ENCODE data around the gene ALDH3A2. TPM values are rescaled to one million over a fixed set of nuclear protein-coding genes. Genes with fewer than 3 reads are reported as not detected.
A peak's percentile ranks its signal among the peaks of the same experiment; 100 is the strongest.
"Not testable (repeated sequence)": the region's sequence is repeated elsewhere in the genome, so short reads cannot be mapped to it uniquely, and the experiment has no call there.

ALDH3A2 gene
- polyA plus RNA-seq, 4 donors, result 93.9 to 117 (median 106) TPM

- DNase-seq (ENCODE audit: low read depth in 4 of 4, low spot score in 3 of 4), result no peak
These were observed 657 bp downstream of the ALDH3A2 start for GRCh38 chr17:19649274-19649541.

GRCh38 chr17:19650826-19651225 is 2.3 kb downstream of the ALDH3A2 start:
- DNase-seq (ENCODE audit: low read depth in 4 of 4, low spot score in 3 of 4), result no peak

- no peak for DNase-seq (ENCODE audit: low read depth in 4 of 4, low spot score in 3 of 4)
These were observed 3.1 kb downstream of the ALDH3A2 start for GRCh38 chr17:19651451-19652238.

- no peak for DNase-seq (ENCODE audit: low read depth in 4 of 4, low spot score in 3 of 4)
These were observed 4.0 kb downstream of the ALDH3A2 start for GRCh38 chr17:19652595-19652994.

GRCh38 chr17:19654342-19654886 is 5.9 kb downstream of the ALDH3A2 start:
- DNase-seq (ENCODE audit: low read depth in 4 of 4, low spot score in 3 of 4), result no peak

- DNase-seq (ENCODE audit: low read depth in 4 of 4, low spot score in 3 of 4), result no peak
These were observed 6.3 kb downstream of the ALDH3A2 start for GRCh38 chr17:19654896-19655295.

GRCh38 chr17:19656336-19656735 is 7.8 kb downstream of the ALDH3A2 start:
- DNase-seq (ENCODE audit: low read depth in 4 of 4, low spot score in 3 of 4), result no peak

- DNase-seq (ENCODE audit: low read depth in 4 of 4, low spot score in 3 of 4), result no peak
These were observed 8.5 kb downstream of the ALDH3A2 start for GRCh38 chr17:19656851-19657581.

- DNase-seq (ENCODE audit: low read depth in 4 of 4, low spot score in 3 of 4), result no peak
These were observed 11.0 kb downstream of the ALDH3A2 start for GRCh38 chr17:19659366-19660177.

GRCh38 chr17:19660219-19660870 is 11.8 kb downstream of the ALDH3A2 start:
- no peak for DNase-seq (ENCODE audit: low read depth in 4 of 4, low spot score in 3 of 4)

GRCh38 chr17:19661121-19661520 is 12.6 kb downstream of the ALDH3A2 start:
- no peak for DNase-seq (ENCODE audit: low read depth in 4 of 4, low spot score in 3 of 4)

- DNase-seq (ENCODE audit: low read depth in 4 of 4, low spot score in 3 of 4), result no peak
These were observed 14.5 kb downstream of the ALDH3A2 start for GRCh38 chr17:19663097-19663496.

GRCh38 chr17:19664136-19664820 is 15.7 kb downstream of the ALDH3A2 start:
- DNase-seq (ENCODE audit: low read depth in 4 of 4, low spot score in 3 of 4), result no peak

GRCh38 chr17:19664821-19665181 is 16.2 kb downstream of the ALDH3A2 start:
- no peak for DNase-seq (ENCODE audit: low read depth in 4 of 4, low spot score in 3 of 4)

- not testable (repeated sequence) for DNase-seq (ENCODE audit: low read depth in 4 of 4, low spot score in 3 of 4)
These were observed 21.1 kb downstream of the ALDH3A2 start for GRCh38 chr17:19669680-19670079.

GRCh38 chr17:19670908-19671307 is 22.4 kb downstream of the ALDH3A2 start:
- no peak for DNase-seq (ENCODE audit: low read depth in 4 of 4, low spot score in 3 of 4)

GRCh38 chr17:19671433-19671832 is 22.9 kb downstream of the ALDH3A2 start:
- DNase-seq (ENCODE audit: low read depth in 4 of 4, low spot score in 3 of 4), result no peak

- peak in 2 of 4 donors; percentile 41 to 54 for DNase-seq (ENCODE audit: low read depth in 4 of 4, low spot score in 3 of 4)
These were observed 23.6 kb downstream of the ALDH3A2 start for GRCh38 chr17:19672009-19672750.

- DNase-seq (ENCODE audit: low read depth in 4 of 4, low spot score in 3 of 4), result no peak
These were observed 25.1 kb downstream of the ALDH3A2 start for GRCh38 chr17:19673623-19674022.
